Stimulated activated CD8-positive, alpha-beta memory T cell treated with anti-CD3 and anti-CD28 coated beads, Interleukin-15, amount 100 ng/mL, for 4 hours (primary cell): ENCODE measurements around the gene PLEKHA6.
"Not testable (repeated sequence)": the region's sequence is repeated elsewhere in the genome, so short reads cannot be mapped to it uniquely, and the experiment has no call there.

Experiments
- DNase-seq, 2 donors: peaks; one replicate each; pipeline ENCODE4 v3.0.0-alpha.2; 2020; ENCODE audit warnings: low read depth in 2 of 2

The PLEKHA6 gene

GRCh38 chr1:204316164-204316563 lies 43.6 kb downstream of the PLEKHA6 start:
- DNase-seq, result no peak

GRCh38 chr1:204314893-204315658 lies 44.7 kb downstream of the PLEKHA6 start:
- DNase-seq, result no peak

GRCh38 chr1:204314171-204314892 lies 45.4 kb downstream of the PLEKHA6 start:
- no peak for DNase-seq

- DNase-seq, result no peak
These were observed 46.1 kb downstream of the PLEKHA6 start for GRCh38 chr1:204313675-204314074.

- DNase-seq, result not testable (repeated sequence)
These were observed 48.8 kb downstream of the PLEKHA6 start for GRCh38 chr1:204310970-204311369.

GRCh38 chr1:204308023-204308628 lies 51.6 kb downstream of the PLEKHA6 start:
- no peak for DNase-seq

- no peak for DNase-seq
These were observed 52.3 kb downstream of the PLEKHA6 start for GRCh38 chr1:204307334-204307883.

GRCh38 chr1:204306076-204306475 lies 53.7 kb downstream of the PLEKHA6 start:
- DNase-seq, result no peak

- no peak for DNase-seq
These were observed 55.7 kb downstream of the PLEKHA6 start for GRCh38 chr1:204304067-204304466.

GRCh38 chr1:204302769-204303168 lies 57.0 kb downstream of the PLEKHA6 start:
- DNase-seq, result no peak

- no peak for DNase-seq
These were observed 58.4 kb downstream of the PLEKHA6 start for GRCh38 chr1:204301171-204301957.

- DNase-seq, result no peak
These were observed 59.8 kb downstream of the PLEKHA6 start for GRCh38 chr1:204299814-204300365.

- no peak for DNase-seq
These were observed 63.2 kb downstream of the PLEKHA6 start for GRCh38 chr1:204296431-204296988.

- DNase-seq, result no peak
These were observed 64.1 kb downstream of the PLEKHA6 start for GRCh38 chr1:204295671-204296070.

GRCh38 chr1:204294357-204294756 lies 65.4 kb downstream of the PLEKHA6 start:
- no peak for DNase-seq

GRCh38 chr1:204293605-204294337 lies 66.0 kb downstream of the PLEKHA6 start:
- no peak for DNase-seq

GRCh38 chr1:204292740-204293139 lies 67.0 kb downstream of the PLEKHA6 start:
- DNase-seq, result no peak

GRCh38 chr1:204289280-204289679 lies 70.4 kb downstream of the PLEKHA6 start:
- DNase-seq, result no peak

- no peak for DNase-seq
These were observed 71.6 kb downstream of the PLEKHA6 start for GRCh38 chr1:204288021-204288588.

- no peak for DNase-seq
These were observed 72.2 kb downstream of the PLEKHA6 start for GRCh38 chr1:204287466-204287891.
